T-helper 9 cell (primary cell): ENCODE data around the gene ELMOD3.
"Not testable (repeated sequence)": the region's sequence is repeated elsewhere in the genome, so short reads cannot be mapped to it uniquely, and the experiment has no call there.

Experiments used
- DNase-seq: peaks from one replicate; pipeline ENCODE4 v3.0.0-alpha.2; 2020

The ELMOD3 gene

GRCh38 chr2:85377083-85377482 is 22.5 kb downstream of the ELMOD3 start:
- DNase-seq = no peak

- no peak for DNase-seq
These were observed 23.7 kb downstream of the ELMOD3 start for GRCh38 chr2:85378257-85378656.

GRCh38 chr2:85380048-85380447 is 25.5 kb downstream of the ELMOD3 start:
- DNase-seq = no peak

GRCh38 chr2:85383151-85383550 is 28.6 kb downstream of the ELMOD3 start:
- DNase-seq = not testable (repeated sequence)

GRCh38 chr2:85383850-85384249 is 29.3 kb downstream of the ELMOD3 start:
- no peak for DNase-seq

GRCh38 chr2:85385746-85386145 is 31.2 kb downstream of the ELMOD3 start:
- DNase-seq = no peak

- DNase-seq = no peak
These were observed 33.2 kb downstream of the ELMOD3 start for GRCh38 chr2:85387754-85388153.

GRCh38 chr2:85388878-85389538 is 34.4 kb downstream of the ELMOD3 start:
- DNase-seq = no peak

GRCh38 chr2:85390941-85391669 is 36.5 kb downstream of the ELMOD3 start:
- peak; percentile 68 for DNase-seq

- no peak for DNase-seq
These were observed 39.3 kb downstream of the ELMOD3 start for GRCh38 chr2:85393836-85394235.

- no peak for DNase-seq
These were observed 39.7 kb downstream of the ELMOD3 start for GRCh38 chr2:85394261-85394681.

- DNase-seq = no peak
These were observed 40.4 kb downstream of the ELMOD3 start for GRCh38 chr2:85394976-85395375.

- DNase-seq = no peak
These were observed 41.4 kb downstream of the ELMOD3 start for GRCh38 chr2:85395912-85396475.

GRCh38 chr2:85396531-85397470 is 42.2 kb downstream of the ELMOD3 start:
- no peak for DNase-seq

- no peak for DNase-seq
These were observed 43.4 kb downstream of the ELMOD3 start for GRCh38 chr2:85397925-85398331.

GRCh38 chr2:85398426-85399182 is 44.0 kb downstream of the ELMOD3 start:
- DNase-seq = no peak

- no peak for DNase-seq
These were observed 44.5 kb downstream of the ELMOD3 start for GRCh38 chr2:85399183-85399455.

GRCh38 chr2:85400023-85400422 is 45.5 kb downstream of the ELMOD3 start:
- DNase-seq = no peak

GRCh38 chr2:85400541-85401463 is 46.2 kb downstream of the ELMOD3 start:
- DNase-seq = no peak

GRCh38 chr2:85401464-85401805 is 46.9 kb downstream of the ELMOD3 start:
- no peak for DNase-seq

GRCh38 chr2:85401844-85402243 is 47.3 kb downstream of the ELMOD3 start:
- DNase-seq = no peak
